SK-N-MC (cell line): ENCODE data around the gene MET.

Experiments
- EZH2 ChIP-seq: fragments of 200-600 bp; sonication (generic); IDR thresholded peaks from one replicate; pipeline ENCODE4 v1.6.1; 2017; ENCODE audit warnings: antibody characterized with exemption
- FOXP2 ChIP-seq: optimal IDR thresholded peaks from 2 replicates; pipeline ENCODE3; 2011; ENCODE audit warnings: mild to moderate bottlenecking, moderate library complexity; ENCODE audit not compliant: insufficient read depth; ENCODE audit errors: extremely low read length, control extremely low read depth
- POLR2AphosphoS5 ChIP-seq: IDR thresholded peaks from 2 replicates; pipeline ENCODE4 v1.6.1; 2012; ENCODE audit warnings: mild to moderate bottlenecking, low read depth, low read length, borderline replicate concordance

DNA sequence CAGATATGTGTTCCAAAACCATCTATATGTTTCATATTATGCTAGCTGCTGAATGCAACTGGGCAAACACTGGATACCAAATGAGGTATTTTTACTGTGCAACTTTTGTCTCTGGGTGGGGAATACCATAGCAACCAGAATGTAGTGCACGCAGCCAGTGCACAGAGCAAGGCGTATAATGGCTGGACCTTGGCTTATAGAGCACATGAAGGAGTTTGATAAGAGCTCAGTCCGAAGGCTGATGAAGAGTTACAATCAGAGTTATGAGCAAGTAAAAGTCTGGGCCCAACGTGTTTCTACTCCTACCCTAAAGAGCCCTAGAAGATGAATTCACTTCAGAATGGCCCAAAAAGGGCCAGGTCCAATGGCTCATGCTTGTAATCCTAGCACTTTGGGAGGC, 82.2 kb downstream of the MET start:
- no peak for TF ChIP-seq POLR2AphosphoS5
- no peak for TF ChIP-seq EZH2
- no peak for TF ChIP-seq FOXP2
